Measurements from ENCODE around the gene SLC6A8.
A peak's percentile ranks its signal among the peaks of the same experiment; 100 is the strongest.

Gene SLC6A8

DNA sequence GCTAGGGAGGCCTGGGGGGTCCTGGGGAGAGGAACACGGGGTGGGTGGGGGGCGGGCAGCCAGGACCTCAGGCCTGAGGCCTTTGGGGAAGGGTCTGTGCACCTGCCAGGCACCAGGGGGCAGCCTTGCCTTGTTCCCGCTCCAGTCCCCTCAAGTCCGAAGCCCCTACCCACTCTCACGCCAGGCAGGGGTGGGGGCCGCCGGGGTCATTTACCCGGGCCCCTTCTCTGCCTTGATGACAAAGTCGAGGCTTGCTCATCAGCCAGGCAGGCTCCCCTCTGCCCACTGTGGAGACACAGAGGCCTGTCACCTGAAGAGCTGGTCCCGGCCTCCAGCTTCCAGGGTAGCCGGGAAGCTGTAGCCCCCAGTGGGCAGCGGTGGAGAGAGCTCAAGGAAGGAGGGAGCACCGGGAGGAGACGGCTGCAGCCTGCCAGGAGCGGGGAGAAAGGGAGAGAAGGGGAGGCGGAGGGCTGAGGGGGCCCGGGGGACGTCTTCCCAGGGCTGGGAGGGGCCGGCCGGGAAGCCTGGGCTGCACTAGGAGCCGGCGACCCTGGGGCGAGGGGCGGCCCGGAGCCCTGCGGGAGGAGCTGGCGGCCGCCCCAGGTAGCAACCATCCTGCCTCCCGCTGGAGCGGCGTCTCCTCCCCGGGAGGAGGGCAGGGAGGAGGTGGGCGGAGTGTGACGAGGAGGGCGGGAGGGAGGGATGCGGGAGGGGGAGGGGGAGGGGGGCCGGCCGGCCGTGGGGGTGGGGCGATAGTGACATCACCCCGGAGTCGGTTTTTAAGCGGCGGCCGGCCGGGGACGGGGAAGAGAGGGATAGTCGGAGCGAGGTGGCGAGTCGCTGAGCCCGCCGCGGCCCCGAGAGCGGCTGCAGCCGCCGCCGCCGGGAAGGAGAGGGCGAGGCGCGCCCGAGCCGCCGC is at the start of gene SLC6A8:
TSS of gene SLC6A8 (plus strand) at position 806 of the 919 bp plus-strand sequence. CDS start 649 bp downstream, outside the sequence.
- H3K27ac ChIP-seq, result peak within 1 kb of the TSS in 7 of 21 experiments; percentile 14 to 72 (median 53)
- H3K4me3 ChIP-seq, result peak within 1 kb of the TSS; percentile 12 to 47 (median 23)

DNA sequence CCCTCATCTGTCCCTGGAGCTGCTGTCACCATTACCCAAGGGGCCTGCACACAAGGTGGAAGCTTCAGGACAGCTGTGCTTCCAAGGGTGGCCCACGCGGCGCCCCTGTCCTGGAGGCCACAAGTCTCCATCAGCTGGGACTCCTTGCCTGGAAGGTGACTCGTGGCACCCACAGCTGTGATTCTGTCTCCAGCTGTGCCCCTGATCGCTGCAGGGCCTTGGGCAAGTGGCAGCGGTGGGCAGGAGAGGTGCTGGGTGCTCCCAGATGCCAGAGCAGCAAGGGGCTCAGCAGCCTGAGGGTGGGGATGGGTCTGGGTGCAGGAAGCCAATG is 49.7 kb upstream of the SLC6A8 start:
- H3K27ac ChIP-seq, result no peak overlapping the region
- H3K4me3 ChIP-seq, result no peak overlapping the region

DNA sequence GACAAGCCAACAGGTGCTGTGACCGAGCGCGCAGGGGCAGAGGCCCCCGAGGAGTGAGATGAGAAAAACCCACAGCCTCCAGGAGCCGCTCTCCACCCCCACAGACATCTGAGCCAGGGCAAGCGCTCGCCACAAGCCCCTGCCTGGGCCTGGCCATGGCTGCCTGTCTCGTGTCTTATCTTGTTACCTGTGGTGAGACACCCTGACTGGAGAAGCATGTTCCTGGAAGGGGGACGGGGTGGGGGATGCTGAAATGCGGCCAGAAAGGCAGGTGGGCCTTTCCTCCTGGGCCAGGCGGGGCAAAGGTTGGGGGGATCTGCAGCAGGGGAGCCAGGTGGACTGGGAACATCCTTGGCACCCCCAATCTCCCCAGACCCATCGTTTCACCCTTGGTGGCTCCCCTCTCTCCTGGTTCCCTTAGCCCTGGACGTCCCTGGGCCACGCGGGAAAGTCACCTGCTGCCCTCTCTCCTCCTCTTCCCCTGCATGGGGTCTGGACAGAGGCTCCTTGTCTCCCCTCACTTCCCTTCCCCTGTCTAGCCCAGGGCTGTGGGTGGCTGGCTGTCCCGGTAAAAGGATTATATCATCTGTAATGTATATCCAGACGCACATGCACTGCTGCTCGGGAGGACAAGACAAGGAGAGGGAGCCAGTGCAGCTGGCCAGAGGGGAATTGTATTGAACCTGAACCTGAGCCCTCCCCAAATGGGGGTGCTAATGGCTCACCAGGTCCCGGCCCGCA is 49.1 kb upstream of the SLC6A8 start:
- Histone ChIP-seq H3K4me3 (no peak overlapping the region), H3K27ac (no peak overlapping the region)

DNA sequence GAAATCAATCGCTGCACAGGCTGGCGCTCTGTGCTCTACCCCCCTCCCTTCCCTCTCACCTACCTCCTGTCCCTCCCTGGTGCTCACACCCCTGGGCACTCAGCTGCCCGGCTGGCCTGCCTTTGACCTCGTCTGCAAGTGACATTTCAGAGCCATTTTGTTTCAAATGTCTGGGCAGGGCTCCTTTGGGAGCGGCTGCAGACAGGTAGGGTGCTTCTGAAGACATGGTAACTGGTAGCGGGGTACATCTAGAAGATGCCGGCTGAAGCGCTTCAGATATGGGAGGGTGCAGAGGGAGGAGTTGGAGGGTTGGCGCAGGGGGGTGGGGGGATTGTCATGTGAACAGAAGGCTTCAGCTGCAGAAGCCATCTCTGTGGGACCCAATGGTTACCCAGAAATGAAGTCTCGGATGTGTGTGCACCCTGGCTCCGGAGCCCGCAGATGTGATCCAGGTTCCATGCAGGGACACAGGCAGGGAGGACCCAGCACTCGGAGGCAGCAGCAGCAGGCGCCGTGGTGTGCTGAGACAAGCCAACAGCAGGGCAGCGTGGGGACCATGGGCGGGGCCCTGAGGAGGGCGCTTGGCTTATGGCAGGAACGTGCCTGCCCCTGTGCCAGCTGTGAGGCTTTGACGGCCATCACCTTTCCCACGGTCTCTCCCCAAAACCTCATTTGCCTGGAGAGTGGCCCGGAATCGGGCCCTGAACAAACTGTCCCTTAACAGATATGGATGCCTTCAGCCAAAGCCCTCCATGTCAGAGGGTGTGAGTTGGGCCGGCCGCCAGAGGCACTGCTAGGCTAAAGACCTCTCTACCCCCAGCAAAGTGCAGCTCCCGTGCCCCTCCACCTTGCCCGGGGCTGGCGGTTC is 48.3 kb upstream of the SLC6A8 start:
- H3K4me3 ChIP-seq, result no peak overlapping the region

DNA sequence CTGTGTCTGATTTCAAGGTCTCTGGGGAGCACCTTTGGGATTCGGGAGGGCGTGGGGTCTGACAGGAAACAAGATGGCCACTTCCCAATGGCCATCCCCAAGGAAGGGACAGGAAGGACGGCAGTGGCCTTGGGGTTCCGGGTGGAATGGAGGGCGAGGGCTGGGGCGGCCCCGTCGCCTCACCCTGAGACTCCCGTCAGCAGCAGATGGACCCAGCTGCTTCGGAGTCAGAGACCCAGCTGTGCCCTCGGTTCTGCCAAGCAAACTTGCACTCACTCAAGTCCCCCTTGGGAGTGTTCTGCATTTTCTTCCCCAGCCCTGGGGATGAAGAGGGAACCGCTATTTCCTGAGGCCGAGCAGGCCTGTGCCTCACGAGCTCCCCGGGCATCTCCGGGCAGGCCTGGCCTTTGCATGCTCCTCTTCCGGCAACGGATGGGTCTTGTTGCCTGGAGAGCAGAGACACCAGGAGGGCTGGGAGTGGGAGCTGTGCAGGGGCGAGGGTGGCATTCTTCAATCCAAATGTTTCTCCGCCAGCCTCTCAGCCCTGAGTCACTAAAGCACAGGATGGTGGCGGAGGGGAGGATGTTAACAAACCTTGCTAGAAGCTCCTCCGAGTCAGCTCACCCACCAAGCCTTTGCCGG is 47.6 kb upstream of the SLC6A8 start:
- no peak overlapping the region for H3K4me3 ChIP-seq
- H3K27ac ChIP-seq, result no peak overlapping the region

More for the DNA sequence above, 48.3 kb upstream of the SLC6A8 start:
- no peak overlapping the region for H3K27ac ChIP-seq

DNA sequence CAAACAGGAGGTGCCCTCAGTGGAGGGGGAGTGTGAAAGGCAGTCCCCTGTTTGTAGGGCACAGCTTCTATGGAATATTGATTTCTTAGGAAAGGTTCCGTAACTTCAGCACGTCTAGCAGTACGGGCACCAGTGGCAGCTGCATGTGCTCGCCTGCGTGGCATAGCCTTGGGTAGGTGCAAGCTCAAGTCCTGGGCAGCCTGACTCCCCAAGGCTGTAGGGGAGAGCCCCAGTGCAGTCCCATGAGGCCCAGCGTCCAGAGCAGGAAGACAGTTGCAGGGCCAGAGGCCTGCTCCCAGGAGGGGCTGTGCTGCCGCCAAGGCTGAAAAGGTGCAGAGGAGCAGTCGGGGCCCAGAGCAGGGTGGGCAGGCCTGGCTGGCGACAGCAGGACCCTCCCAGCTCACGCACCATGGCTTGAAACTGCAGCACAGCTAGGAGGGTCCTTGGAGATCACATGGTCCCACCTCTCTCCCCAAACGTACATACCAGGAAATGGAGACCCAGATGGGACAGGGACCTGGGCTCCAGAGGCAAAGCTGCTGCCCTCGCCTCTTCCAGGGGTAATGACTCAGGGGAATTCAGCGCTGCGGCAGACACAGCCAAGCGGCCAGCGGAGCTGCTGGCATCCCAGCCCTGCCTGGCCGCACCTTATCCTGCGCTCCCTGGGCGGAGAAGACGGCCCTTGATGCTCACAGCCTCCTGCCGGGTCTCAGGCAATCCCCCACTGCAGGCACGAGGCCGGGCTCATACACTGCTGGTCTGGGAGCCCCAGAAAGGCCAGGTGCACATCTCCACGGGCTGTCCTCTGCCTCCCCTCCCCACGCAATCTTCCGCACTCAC is 46.8 kb upstream of the SLC6A8 start:
- no peak overlapping the region for H3K4me3 ChIP-seq
- H3K27ac ChIP-seq, result no peak overlapping the region

DNA sequence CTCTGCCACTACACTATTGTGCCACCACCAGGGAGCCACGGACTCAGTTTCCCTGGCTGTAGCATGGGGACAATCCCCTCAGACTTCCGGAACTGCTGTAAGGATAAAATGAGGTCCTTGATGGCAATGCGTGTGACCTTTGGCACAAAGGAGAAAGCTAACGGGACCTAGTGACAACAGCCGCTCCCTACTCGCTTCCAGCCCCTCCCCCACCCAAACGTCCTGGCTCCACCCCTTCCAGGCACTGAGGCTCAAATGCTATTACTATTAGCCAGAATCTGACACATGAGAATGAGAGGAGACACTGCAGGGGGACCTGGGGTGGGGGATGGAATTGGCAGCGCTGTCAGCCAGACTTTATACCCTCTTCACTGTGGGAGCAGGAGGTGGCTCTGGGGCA is 46.1 kb upstream of the SLC6A8 start:
- Histone ChIP-seq H3K4me3 (no peak overlapping the region), H3K27ac (no peak overlapping the region)

DNA sequence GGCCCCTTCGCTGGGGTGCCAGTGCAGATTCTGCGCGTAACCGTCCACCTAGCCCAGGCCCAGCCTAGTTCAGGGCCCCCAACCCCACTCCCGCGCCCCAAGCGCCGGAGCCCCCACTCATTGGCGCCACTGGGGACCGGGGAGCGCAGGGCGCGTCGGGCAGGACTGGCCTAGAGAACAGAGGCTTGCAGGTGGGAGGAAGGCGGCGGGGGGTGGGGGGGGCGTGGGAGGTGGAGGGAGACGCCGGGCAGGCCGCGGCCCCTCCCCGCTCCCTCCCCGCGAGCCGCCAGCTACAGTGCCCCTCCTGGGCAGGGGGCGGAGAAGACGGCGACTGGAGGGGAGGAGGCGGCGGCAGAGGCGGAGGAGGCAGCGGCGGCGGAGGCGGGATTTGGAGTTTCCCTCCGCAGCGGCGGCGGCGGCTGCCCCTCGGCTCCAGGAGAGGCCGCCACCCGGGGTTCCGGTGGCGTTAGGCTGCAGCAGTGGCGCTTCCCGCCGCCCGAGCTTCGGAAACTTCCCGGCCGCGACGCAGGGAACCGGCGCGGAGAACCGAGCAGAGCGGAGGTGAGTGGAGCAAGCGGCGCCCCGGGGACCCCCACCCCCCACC is 45.6 kb upstream of the SLC6A8 start:
- Histone ChIP-seq H3K4me3 (peak overlapping the region in 2 of 7 experiments; percentile 1 to 10), H3K27ac (no peak overlapping the region)

DNA sequence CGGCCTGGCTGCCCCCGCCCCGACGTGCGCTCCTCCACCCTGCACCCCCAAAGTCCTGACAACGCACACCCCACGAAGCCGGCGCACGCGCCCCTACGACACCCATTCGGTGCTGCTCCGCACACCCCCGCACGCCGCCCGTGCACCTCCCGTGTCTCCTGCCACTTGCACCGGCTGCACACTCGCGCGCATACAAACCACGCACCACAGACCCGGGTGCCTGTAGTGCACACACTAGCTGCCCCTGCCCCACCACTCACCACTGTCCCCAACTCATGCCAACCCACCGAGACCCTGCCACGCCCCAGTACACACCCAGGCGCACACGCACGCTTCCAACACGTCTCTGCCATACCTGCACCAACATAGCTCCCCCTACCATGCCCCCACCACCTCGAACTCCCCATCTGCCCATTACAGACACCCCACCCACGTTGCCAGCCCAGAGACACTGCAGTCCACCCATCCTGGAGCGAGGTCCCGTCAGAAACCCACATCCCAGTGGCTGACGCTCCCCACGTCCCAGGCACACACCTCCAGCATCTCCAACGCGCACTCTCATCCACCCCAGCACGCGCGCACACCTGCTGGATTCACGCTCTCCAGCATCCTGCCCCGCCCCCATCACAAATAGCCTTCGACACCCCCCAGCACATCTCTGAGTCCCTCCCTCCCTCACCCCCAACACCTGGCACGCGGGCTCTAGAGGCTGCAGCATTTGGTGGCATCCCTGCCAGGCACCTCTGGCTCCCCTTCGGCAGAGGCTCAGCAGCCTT is 44.9 kb upstream of the SLC6A8 start:
- H3K4me3 ChIP-seq, result peak overlapping the region in 2 of 7 experiments; percentile 1 to 10
- no peak overlapping the region for H3K27ac ChIP-seq

DNA sequence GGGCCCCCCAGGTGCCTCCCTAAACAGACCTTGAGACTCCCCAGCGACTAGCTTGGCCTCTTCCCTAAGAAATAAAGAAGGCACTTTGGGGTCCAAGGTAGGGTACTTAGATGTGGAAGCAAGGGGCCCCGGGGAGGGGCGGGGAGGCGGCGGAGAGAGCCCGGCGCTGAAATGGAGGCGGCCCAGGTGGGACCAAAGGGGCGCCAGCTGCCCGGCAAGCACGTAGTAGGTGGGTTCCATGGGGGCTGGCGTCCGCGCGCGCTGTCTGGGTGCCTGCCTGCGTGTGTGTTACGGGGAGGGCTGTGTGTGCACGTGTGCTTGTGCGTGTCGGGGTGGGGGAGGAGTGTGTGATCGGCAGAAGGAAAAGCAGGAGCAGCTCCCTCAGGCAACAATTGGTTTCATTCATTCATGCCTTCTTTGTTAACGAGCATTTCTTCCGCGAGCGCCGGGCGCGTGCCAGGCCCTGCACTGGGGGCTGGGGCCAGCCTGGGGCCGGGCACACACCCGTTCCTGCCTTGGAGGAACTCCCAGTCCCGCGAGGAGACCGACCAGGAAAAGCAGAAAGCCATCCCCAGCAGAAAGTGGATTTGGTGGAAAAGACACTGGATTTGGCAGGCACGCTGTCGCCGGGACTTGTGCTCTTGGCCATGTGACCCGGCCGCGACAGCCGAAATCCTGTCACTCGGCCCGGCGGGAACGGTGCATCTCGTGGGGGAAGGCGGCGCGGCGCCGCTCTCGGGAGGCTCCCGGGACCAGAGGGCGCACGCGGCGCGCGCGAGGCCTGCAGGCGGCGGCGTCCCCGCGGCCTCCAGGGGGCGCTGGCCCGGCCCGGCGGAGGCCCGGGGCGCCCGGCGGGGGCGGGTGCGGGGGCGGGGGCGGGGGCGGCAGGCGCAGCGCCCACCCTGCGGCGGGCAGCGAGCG is 44.0 kb upstream of the SLC6A8 start:
- Histone ChIP-seq H3K4me3 (no peak overlapping the region), H3K27ac (no peak overlapping the region)

DNA sequence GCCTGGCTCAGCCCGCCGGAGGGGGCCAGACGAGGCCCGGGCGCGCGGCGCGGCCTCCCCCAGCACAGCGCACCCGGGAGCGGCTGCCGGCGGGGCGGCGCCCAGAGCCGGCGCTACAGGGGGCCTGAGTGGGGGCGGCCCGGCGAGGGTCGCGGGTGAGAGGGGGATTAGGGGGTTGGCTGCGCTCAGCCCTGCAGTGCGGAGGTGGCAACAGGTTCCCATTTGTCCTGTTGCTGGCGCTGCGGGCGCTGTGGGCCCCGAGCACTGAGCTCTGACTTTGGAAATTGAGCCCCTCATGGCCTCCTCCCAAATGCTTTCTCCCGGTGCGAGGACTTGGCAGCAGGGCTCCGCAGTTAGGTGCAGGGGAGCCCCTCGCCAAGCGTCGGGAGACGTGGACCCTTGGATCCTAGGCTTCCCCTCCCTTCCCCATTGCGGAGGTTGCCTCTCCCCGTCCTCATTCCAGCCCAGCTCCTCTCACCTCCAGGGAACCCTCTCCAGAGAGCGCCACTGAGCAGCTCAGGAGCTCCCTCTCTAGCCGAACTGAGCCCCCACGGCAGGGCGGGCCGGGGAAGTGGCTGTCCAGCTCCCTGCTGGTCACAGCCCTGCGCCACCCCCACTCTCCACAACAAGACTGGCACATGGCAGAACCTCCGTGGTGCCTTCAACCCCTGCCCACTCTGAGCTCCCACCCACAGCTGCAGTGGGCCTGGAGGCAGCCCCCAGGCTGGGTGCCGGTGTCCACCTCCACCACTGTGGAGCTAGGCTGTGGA is 43.2 kb upstream of the SLC6A8 start:
- Histone ChIP-seq H3K4me3 (no peak overlapping the region), H3K27ac (no peak overlapping the region)

DNA sequence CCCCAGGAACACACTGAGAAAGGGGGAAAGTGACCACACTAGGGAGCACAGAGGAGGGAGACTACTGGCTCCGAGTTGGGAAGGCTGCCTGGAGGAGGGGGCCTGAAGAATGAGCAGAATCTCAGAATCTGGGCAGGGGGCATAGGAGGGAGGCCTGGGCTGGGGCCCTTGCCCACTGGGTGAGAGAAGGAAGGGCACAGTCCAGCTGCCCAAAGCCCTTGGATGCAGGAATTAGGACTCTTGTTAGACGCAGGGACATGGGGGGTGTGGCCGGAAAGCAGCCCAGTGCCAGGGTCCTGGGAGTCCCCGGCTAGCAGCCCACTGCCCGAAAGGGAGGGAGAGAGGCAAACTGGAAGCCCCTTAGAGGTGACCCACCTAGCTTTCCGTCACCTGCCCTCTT is 42.6 kb upstream of the SLC6A8 start:
- no peak overlapping the region for H3K27ac ChIP-seq
- H3K4me3 ChIP-seq, result no peak overlapping the region

DNA sequence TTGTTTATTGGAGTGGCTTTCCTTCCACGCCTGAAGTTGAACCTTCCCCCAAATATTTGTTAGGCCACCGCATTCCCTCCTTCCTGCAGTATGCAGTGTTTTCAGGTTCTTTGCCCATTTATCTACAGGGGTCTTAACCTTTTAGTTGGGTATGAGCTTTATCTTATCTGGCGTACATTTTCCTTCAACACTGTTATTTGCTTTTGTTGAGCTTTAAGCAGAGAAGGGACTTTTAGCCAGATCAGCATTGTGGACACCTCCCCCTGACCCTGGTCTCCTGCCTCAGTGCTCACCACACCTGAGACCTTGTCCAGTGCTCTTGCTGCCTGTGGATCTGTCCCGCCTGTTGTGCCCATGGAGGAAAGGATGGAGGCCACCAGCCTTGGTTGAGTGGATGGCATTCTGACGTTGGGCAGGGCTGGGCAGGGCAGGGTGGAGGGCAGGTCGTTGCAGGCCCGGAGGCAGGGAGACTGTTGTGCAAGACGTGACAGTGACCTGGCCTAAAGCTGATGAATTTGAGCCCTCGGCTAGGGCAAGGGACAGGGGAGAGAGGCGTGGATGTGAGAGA is 41.7 kb upstream of the SLC6A8 start:
- H3K27ac ChIP-seq, result no peak overlapping the region

DNA sequence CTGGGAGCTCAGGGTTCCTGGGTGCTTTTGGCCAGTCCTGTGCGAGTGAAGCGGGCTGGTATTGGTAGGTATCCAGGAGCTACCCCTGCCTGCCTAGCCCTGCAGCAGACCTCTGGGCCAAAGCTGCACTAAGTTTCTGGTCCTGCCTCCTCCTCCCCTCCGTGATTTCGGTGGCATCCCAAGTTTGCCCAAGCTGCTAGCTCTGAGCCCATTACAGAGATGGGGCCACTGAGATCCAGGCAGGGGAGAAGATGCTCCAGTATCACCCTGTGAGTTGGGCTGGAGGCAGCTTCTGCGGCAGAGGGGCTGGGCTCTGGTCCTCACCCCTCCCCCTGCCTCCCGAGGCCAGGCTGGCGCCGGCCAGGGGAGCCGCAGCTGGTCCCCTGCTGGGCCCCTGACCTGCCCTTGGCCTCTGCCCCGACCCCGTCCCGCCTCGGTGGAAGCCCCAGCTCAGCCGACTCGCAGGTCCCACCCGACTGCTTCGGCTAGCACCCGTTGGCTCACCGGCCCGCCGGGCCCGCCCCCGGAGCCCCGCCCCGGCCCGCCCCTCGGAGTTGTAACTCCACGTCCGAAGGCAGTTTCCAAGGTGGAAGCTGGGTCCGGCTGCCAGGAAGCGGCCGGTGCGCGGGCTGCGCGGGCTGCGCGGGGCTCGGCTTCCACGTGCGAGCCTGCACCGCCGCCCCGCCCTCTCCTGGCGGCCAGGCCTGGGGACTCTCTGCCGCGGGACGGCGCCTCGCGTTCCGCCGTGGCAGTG is 40.9 kb upstream of the SLC6A8 start, which contains the start of gene DUSP9:
TSS of gene DUSP9 (plus strand) at position 584 of the 754 bp plus-strand sequence. CDS start 751 bp downstream, outside the sequence.
- Histone ChIP-seq H3K4me3 (peak within 1 kb of the TSS in 3 of 7 experiments; percentile 5 to 17 (median 8)), H3K27ac (no peak within 1 kb of the TSS)

More for the DNA sequence above, 41.7 kb upstream of the SLC6A8 start:
- no peak overlapping the region for H3K4me3 ChIP-seq

All from skin epidermis (tissue), 12 donors.